ENCODE data around the gene TRIM38.

TRIM38 gene

DNA sequence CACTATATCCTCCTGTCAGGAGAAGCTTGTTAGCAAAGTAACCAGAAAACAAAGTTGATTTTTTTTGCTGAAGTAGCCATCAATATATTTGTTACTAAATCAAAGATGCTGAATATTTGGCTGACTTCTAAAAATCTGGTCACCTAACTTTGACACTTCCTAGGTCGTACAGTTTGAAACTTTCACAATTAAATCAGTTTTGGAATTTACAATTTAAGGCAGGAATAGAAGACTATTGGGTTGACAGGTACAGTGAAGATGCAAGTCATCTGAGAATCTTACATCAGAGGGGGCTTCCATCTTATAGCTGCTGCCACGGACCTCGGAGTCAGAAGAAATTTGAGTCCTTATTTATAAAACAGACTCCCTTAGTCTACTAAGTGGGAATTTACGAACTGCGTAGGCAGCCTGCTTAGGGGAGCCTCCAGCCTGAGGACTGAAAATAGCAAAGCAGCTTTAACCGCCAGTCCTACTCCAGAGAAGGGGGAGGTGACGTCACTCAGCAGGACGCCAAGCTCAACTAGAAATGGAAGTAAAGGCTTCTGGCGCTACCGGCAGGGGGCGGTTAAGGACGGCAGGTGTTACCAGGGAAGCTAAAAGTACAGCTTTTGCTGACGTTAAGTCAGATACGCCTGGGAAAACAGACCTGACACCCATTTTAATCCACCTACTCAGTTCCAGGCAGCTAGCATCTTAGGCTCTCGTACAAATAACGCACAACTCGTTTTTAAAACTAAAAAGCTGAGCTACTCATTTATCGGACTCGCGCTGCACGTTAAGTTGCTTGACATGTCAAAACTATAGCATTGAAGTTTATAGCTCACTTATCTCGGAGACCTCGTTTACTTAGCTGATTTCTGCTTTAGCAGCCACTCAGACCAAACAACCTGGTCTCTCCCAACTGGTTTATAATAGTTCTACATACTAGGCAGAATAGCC, 63.6 kb downstream of the TRIM38 start (continued):
- TF ChIP-seq ZNF211 (tag by site-specific recombination; IDR thresholded peaks at IDR 0.05; ENCODE audit: low read depth) (no peak), ZNF184 (tag by site-specific recombination; IDR thresholded peaks at IDR 0.05) (0 out of 2 replicates have a peak, but pooled peaks have one; percentile 6), ZFP37 (tag by site-specific recombination; IDR thresholded peaks at IDR 0.05) (0 out of 2 replicates have a peak, but pooled peaks have one; percentile 15), HOXA7 (CRISPR knock-in tag; IDR thresholded peaks at IDR 0.05; ENCODE audit: borderline replicate concordance) (no peak), ZNF274 (IDR thresholded peaks at IDR 0.05; ENCODE audit: low read length) (no peak), ZNF274 (tag by site-specific recombination; IDR thresholded peaks at IDR 0.05; ENCODE audit: borderline replicate concordance) (no peak), OSR2 (tag by site-specific recombination; IDR thresholded peaks at IDR 0.05) (peak; percentile 99), ZNF544 (tag by site-specific recombination; IDR thresholded peaks at IDR 0.05) (no peak), ZBTB1 (tag by site-specific recombination; IDR thresholded peaks at IDR 0.05) (no peak), ZNF529 (tag by site-specific recombination; IDR thresholded peaks at IDR 0.05; ENCODE audit: insufficient replicate concordance) (no peak), ZNF133 (tag by site-specific recombination; IDR thresholded peaks at IDR 0.05) (no peak), ZNF561 (tag by site-specific recombination; IDR thresholded peaks at IDR 0.05; ENCODE audit: borderline replicate concordance) (no peak), ZNF629 (tag by site-specific recombination; IDR thresholded peaks at IDR 0.05) (peak; percentile 95), ZNF654 (tag by site-specific recombination; IDR thresholded peaks at IDR 0.05; ENCODE audit: low read depth) (peak; percentile 36), ZNF777 (tag by site-specific recombination; IDR thresholded peaks at IDR 0.05; ENCODE audit: borderline replicate concordance) (no peak), ZNF112 (tag by site-specific recombination; IDR thresholded peaks at IDR 0.05) (no peak), ZFHX2 (tag by site-specific recombination; conservative IDR thresholded peaks at IDR 0.05) (peak; percentile 60), ZNF423 (tag by site-specific recombination; IDR thresholded peaks at IDR 0.05) (no peak), ZNF324 (tag by site-specific recombination; IDR thresholded peaks at IDR 0.05) (peak; percentile 54; the same call in 1 of the 2 replicates), ZSCAN23 (tag by site-specific recombination; IDR thresholded peaks at IDR 0.05) (no peak), ZNF610 (tag by site-specific recombination; IDR thresholded peaks at IDR 0.05; ENCODE audit: borderline replicate concordance) (peak; percentile 16; the same call in 1 of the 2 replicates), KLF9 (tag by site-specific recombination; IDR thresholded peaks at IDR 0.05; ENCODE audit: low read depth) (0 out of 2 replicates have a peak, but pooled peaks have one; percentile 39), ZNF785 (tag by site-specific recombination; IDR thresholded peaks at IDR 0.05) (no peak)
- TF ChIP-seq, protein P1, sequence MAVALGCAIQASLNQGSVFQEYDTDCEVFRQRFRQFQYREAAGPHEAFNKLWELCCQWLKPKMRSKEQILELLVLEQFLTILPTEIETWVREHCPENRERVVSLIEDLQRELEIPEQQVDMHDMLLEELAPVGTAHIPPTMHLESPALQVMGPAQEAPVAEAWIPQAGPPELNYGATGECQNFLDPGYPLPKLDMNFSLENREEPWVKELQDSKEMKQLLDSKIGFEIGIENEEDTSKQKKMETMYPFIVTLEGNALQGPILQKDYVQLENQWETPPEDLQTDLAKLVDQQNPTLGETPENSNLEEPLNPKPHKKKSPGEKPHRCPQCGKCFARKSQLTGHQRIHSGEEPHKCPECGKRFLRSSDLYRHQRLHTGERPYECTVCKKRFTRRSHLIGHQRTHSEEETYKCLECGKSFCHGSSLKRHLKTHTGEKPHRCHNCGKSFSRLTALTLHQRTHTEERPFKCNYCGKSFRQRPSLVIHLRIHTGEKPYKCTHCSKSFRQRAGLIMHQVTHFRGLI (tag by site-specific recombination; IDR thresholded peaks at IDR 0.05): 0 out of 2 replicates have a peak, but pooled peaks have one; percentile 12
- TF ChIP-seq, protein P2, sequence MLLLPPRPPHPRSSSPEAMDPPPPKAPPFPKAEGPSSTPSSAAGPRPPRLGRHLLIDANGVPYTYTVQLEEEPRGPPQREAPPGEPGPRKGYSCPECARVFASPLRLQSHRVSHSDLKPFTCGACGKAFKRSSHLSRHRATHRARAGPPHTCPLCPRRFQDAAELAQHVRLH (tag by site-specific recombination; IDR thresholded peaks at IDR 0.05): peak; percentile 24; the same call in 1 of the 2 replicates
- TF ChIP-seq, protein P3, sequence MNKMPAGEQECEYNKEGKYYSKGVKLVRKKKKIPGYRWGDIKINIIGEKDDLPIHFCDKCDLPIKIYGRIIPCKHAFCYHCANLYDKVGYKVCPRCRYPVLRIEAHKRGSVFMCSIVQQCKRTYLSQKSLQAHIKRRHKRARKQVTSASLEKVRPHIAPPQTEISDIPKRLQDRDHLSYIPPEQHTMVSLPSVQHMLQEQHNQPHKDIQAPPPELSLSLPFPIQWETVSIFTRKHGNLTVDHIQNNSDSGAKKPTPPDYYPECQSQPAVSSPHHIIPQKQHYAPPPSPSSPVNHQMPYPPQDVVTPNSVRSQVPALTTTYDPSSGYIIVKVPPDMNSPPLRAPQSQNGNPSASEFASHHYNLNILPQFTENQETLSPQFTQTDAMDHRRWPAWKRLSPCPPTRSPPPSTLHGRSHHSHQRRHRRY (tag by site-specific recombination; IDR thresholded peaks at IDR 0.05): no peak
